Measurements from ENCODE around the gene MYMX.
A peak's percentile ranks its signal among the peaks of the same experiment; 100 is the strongest.

MYMX gene

GRCh38 chr6:44225579-44226325, 9.0 kb downstream of the MYMX start:
- Histone ChIP-seq H3K4me1 (ENCODE audit: control insufficient read depth in 1 of 2, insufficient read depth in 1 of 2, low read depth in 1 of 2, low read length in 1 of 2) (peaks cover 59 to 64% of the 10 kb centered on the region in 2 experiments), H3K4me3 (ENCODE audit: low read depth in 1 of 2, low read length in 1 of 2) (peak overlapping the region in 1 of 2 experiments; percentile 0), H3K36me3 (no peaks in the 10 kb centered on the region), H3K27ac (peak overlapping the region; percentile 76), H3K9me3 (no peaks in the 10 kb centered on the region), H3K27me3 (peaks cover 12% of the 10 kb centered on the region)
- TF ChIP-seq, protein P1, sequence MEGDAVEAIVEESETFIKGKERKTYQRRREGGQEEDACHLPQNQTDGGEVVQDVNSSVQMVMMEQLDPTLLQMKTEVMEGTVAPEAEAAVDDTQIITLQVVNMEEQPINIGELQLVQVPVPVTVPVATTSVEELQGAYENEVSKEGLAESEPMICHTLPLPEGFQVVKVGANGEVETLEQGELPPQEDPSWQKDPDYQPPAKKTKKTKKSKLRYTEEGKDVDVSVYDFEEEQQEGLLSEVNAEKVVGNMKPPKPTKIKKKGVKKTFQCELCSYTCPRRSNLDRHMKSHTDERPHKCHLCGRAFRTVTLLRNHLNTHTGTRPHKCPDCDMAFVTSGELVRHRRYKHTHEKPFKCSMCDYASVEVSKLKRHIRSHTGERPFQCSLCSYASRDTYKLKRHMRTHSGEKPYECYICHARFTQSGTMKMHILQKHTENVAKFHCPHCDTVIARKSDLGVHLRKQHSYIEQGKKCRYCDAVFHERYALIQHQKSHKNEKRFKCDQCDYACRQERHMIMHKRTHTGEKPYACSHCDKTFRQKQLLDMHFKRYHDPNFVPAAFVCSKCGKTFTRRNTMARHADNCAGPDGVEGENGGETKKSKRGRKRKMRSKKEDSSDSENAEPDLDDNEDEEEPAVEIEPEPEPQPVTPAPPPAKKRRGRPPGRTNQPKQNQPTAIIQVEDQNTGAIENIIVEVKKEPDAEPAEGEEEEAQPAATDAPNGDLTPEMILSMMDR (IDR thresholded peaks at IDR 0.05): no peak

DNA sequence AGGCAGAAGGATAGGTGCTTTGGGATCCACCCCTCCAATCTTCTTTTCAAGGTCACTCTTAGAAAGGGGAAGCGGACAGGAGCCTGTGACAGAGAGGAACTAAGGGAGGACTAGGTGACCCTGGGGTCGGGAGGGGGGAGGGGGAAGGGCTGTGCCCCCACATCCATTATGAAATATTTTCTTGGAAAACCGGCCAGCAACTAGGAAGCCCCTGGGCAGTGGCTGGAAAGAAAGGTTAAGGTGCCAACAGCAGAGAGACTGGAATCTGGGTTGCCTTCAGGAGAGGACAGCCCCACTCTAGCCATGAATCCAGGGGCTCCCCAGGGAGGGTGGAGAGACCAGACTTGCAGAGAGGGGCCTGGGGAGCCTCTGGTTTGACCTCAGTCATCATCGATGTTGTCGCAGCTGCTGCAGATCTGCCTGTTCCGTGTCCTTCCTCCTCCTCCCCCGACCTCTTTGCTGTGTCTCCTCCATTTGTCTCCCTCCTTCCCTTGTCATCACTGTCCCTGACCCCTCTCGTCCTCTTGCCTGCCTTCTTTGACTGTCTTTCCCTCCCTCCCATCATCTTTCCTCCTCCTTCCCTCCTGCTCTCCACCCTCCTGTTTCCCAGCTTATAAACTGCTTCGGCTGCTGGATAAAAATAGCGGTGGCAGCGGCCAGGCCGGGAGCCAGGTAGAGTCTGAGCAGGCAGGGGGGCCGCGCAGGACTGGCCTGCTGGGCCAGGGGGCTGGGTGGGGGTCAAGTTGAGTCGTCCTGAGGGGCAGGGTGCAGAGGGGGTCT, 9.8 kb downstream of the MYMX start:
- peak overlapping the region in 1 of 2 experiments; percentile 0 for H3K4me3 ChIP-seq (ENCODE audit: low read depth in 1 of 2, low read length in 1 of 2)
- peaks cover 58 to 63% of the 10 kb centered on the region in 2 experiments for H3K4me1 ChIP-seq (ENCODE audit: control insufficient read depth in 1 of 2, insufficient read depth in 1 of 2, low read depth in 1 of 2, low read length in 1 of 2)

GRCh38 chr6:44227148-44227793, 10.5 kb downstream of the MYMX start:
- H3K4me1 ChIP-seq (ENCODE audit: control insufficient read depth in 1 of 2, insufficient read depth in 1 of 2, low read depth in 1 of 2, low read length in 1 of 2): peaks cover 58 to 64% of the 10 kb centered on the region in 2 experiments
- H3K27ac ChIP-seq: no peak overlapping the region
- no peaks in the 10 kb centered on the region for H3K9me3 ChIP-seq
- TF ChIP-seq, protein P1 (IDR thresholded peaks at IDR 0.05): no peak
- no peak overlapping the region for H3K4me3 ChIP-seq (ENCODE audit: low read depth in 1 of 2, low read length in 1 of 2)
- H3K36me3 ChIP-seq: no peaks in the 10 kb centered on the region
- H3K27me3 ChIP-seq: peaks cover 12% of the 10 kb centered on the region

More for the DNA sequence above, 9.8 kb downstream of the MYMX start:
- Histone ChIP-seq H3K27ac (peak overlapping the region; percentile 76), H3K36me3 (no peaks in the 10 kb centered on the region), H3K27me3 (peaks cover 12% of the 10 kb centered on the region), H3K9me3 (no peaks in the 10 kb centered on the region)
- TF ChIP-seq, protein P1 (IDR thresholded peaks at IDR 0.05): no peak

DNA sequence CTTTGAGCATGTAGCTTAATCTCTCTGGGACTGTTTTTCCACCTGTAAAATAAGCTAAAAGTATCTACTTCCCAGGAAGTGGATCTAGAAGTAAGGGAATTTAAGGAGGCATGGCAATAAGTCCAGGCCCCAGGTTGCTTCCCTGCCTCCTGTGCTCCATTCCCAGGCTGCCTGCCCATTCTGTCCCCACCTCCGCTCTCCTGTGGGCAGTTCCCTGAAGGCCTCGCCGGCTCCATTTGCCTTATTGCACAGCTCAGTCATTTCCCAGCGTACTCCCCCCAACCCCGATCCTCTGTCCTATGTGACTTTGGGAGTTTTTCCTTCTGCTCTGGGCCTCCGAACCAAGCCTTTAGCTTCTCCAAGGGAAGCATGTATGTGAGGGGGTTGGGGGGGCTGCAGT, 11.3 kb downstream of the MYMX start:
- Histone ChIP-seq H3K27ac (no peak overlapping the region), H3K9me3 (no peaks in the 10 kb centered on the region), H3K4me3 (ENCODE audit: low read depth in 1 of 2, low read length in 1 of 2) (no peak overlapping the region), H3K27me3 (peaks cover 8% of the 10 kb centered on the region), H3K36me3 (no peaks in the 10 kb centered on the region), H3K4me1 (ENCODE audit: control insufficient read depth in 1 of 2, insufficient read depth in 1 of 2, low read depth in 1 of 2, low read length in 1 of 2) (peaks cover 56 to 62% of the 10 kb centered on the region in 2 experiments)
- TF ChIP-seq, protein P1 (IDR thresholded peaks at IDR 0.05): no peak

GRCh38 chr6:44228433-44228832, 11.7 kb downstream of the MYMX start:
- Histone ChIP-seq H3K4me3 (ENCODE audit: low read depth in 1 of 2, low read length in 1 of 2) (no peak overlapping the region), H3K27me3 (peaks cover 4% of the 10 kb centered on the region), H3K36me3 (no peaks in the 10 kb centered on the region), H3K9me3 (no peaks in the 10 kb centered on the region), H3K4me1 (ENCODE audit: control insufficient read depth in 1 of 2, insufficient read depth in 1 of 2, low read depth in 1 of 2, low read length in 1 of 2) (peaks cover 58 to 62% of the 10 kb centered on the region in 2 experiments), H3K27ac (no peak overlapping the region)
- TF ChIP-seq, protein P1 (IDR thresholded peaks at IDR 0.05): no peak
